ENCODE data around the gene ACTA1. TPM values are rescaled to one million over a fixed set of nuclear protein-coding genes. Genes with fewer than 3 reads are reported as not detected.

ACTA1 gene
- total RNA-seq, 5 donors from 2014 or later (not counting 1 experiment from before 2014, with no cell fraction given), result 0.32 TPM; not detected in 4

DNA sequence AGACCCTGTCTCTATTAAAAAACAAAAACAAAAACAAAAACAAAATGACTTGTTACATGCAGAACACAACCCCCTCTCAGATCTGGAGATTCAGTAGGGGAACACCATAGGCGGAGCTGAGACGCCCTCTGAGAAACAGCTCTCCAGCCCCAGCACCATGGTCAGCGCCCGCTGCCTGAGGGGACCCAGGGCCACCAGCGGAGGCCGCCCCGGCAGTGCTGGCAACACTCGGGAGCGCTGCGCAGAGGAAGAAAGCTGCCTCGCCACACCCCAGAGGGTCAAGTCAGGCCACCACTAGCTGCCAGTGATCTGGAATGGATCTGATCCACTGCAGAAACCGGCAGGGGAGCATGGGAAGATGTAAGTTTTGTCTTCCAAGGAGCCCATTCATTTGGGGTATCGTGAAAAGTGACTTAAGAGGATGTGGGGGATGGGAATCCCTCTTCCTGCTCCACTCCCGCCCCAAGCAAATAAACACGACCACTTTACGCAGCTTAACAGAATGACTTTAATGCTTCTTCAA, 3.1 kb downstream of the ACTA1 start:
- H3K27ac ChIP-seq (ENCODE audit: low read length), result no peak overlapping the region
- H3K27me3 ChIP-seq (replicated peaks in 1 of 2; ENCODE audit: control insufficient read depth in 2 of 2, extremely low read depth in 1 of 2, insufficient read depth in 2 of 2, low read length in 1 of 2), result peaks cover 14 to 76% of the 10 kb centered on the region in 2 experiments
- CTCF ChIA-PET, result no interaction called here
- DNase-seq, result peak in 26 of 35 experiments; percentile 11 to 45 (median 37)
- H3K4me3 ChIP-seq (ENCODE audit: control insufficient read depth in 1 of 2, extremely low read depth in 1 of 2, low read length in 1 of 2), result peak overlapping the region; percentile 8 to 74
- peak; percentile 42 to 70 (median 59) for ATAC-seq (replicated peaks in 1 of 4)
- Mint-ChIP-seq H3K36me3 (no peaks in the 10 kb centered on the region), H3K4me3 (peak overlapping the region; percentile 78 to 81 (median 79)), H3K4me1 (peaks cover 12 to 31% (median 22%) of the 10 kb centered on the region in 3 donors), H3K9me3 (no peaks in the 10 kb centered on the region), H3K27ac (peak overlapping the region in 1 of 2 donors; percentile 25), H3K27me3 (peaks cover 49 to 84% of the 10 kb centered on the region in 2 donors)
- H3K4me1 ChIP-seq (ENCODE audit: control insufficient read depth in 1 of 2, extremely low read depth in 1 of 2, insufficient read depth in 2 of 2, low read length in 2 of 2), result peaks cover 10 to 37% of the 10 kb centered on the region in 2 experiments
- no peaks in the 10 kb centered on the region for H3K9me3 ChIP-seq
- no peaks in the 10 kb centered on the region for H3K36me3 ChIP-seq (ENCODE audit: control insufficient read depth in 2 of 2, extremely low read depth in 1 of 2, insufficient read depth in 1 of 2, low read length in 1 of 2)
- POLR2A ChIA-PET, result no interaction called here
- 4% methylated on average over 11 of the region's 16 CpGs for WGBS (ENCODE audit: insufficient coverage)

DNA sequence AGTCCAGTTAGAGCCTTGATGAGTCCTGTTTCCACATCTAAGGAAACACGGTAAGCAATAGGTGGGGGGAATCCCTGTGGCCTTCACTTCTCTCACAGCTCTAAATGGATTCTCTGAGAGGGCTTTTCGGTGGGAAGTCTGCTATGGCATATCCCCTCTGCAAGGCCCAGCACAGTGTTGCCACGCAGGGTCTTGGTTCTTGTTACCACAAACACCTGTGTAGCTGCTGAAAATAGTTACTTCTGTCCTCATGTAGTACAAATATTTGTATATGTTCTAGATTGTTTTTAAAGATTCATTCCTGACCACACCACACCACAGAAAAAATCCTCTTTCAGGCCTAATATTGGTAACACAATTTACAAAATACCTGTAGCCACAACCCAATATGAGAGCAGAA, 5.6 kb downstream of the ACTA1 start:
- Histone ChIP-seq H3K4me1 (ENCODE audit: control insufficient read depth in 1 of 2, extremely low read depth in 1 of 2, insufficient read depth in 2 of 2, low read length in 2 of 2) (peaks cover 10 to 29% of the 10 kb centered on the region in 2 experiments), H3K36me3 (ENCODE audit: control insufficient read depth in 2 of 2, extremely low read depth in 1 of 2, insufficient read depth in 1 of 2, low read length in 1 of 2) (no peaks in the 10 kb centered on the region), H3K27ac (ENCODE audit: low read length) (no peak overlapping the region), H3K4me3 (ENCODE audit: control insufficient read depth in 1 of 2, extremely low read depth in 1 of 2, low read length in 1 of 2) (no peak overlapping the region), H3K9me3 (no peaks in the 10 kb centered on the region), H3K27me3 (replicated peaks in 1 of 2; ENCODE audit: control insufficient read depth in 2 of 2, extremely low read depth in 1 of 2, insufficient read depth in 2 of 2, low read length in 1 of 2) (peaks cover 8 to 65% of the 10 kb centered on the region in 2 experiments)
- H3K27ac Mint-ChIP-seq, result no peak overlapping the region
- no peak for ATAC-seq (replicated peaks in 1 of 4)
- peaks cover 12 to 27% (median 18%) of the 10 kb centered on the region in 3 donors for H3K4me1 Mint-ChIP-seq
- H3K36me3 Mint-ChIP-seq, result peaks cover 4% of the 10 kb centered on the region
- peaks cover 4% of the 10 kb centered on the region in 3 donors for H3K9me3 Mint-ChIP-seq
- WGBS (ENCODE audit: insufficient coverage), result 80% methylated on average over 2 of the region's 3 CpGs
- no peak overlapping the region for H3K4me3 Mint-ChIP-seq
- DNase-seq, result no peak
- H3K27me3 Mint-ChIP-seq, result peaks cover 53 to 78% of the 10 kb centered on the region in 2 donors
- ChIA-PET CTCF (no interaction called here), POLR2A (no interaction called here)

DNA sequence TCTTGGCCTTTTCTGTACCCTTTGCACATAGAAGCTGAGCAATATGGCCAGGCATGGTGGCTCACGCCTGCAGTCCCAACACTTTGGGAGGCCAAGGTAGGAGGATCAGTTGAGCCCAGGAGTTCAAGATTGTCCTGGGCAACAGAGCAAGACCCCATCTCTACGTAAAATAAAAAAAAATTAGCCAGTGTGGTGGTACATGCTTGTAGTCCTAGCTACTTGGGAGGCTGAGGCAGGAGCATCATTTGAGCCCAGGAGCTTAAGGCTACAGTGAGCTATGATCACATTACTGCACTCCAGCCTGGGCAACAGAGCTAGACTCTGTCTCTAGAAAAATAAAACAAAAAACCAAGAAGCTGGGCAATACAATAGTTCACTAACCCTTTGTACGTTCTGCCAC, 6.3 kb downstream of the ACTA1 start:
- ATAC-seq (replicated peaks in 1 of 4) (no peak), DNase-seq (no peak)
- Mint-ChIP-seq H3K4me1 (peaks cover 12 to 22% (median 14%) of the 10 kb centered on the region in 3 donors), H3K27me3 (peaks cover 58 to 76% of the 10 kb centered on the region in 2 donors), H3K9me3 (peaks cover 4 to 8% (median 4%) of the 10 kb centered on the region in 3 donors), H3K27ac (no peak overlapping the region), H3K4me3 (no peak overlapping the region), H3K36me3 (peaks cover 4% of the 10 kb centered on the region)
- peaks cover 10 to 23% of the 10 kb centered on the region in 2 experiments for H3K4me1 ChIP-seq (ENCODE audit: control insufficient read depth in 1 of 2, extremely low read depth in 1 of 2, insufficient read depth in 2 of 2, low read length in 2 of 2)
- ChIA-PET POLR2A (no interaction called here), CTCF (no interaction called here)
- H3K4me3 ChIP-seq (ENCODE audit: control insufficient read depth in 1 of 2, extremely low read depth in 1 of 2, low read length in 1 of 2), result no peak overlapping the region
- peaks cover 7 to 58% of the 10 kb centered on the region in 2 experiments for H3K27me3 ChIP-seq (replicated peaks in 1 of 2; ENCODE audit: control insufficient read depth in 2 of 2, extremely low read depth in 1 of 2, insufficient read depth in 2 of 2, low read length in 1 of 2)
- H3K9me3 ChIP-seq, result no peaks in the 10 kb centered on the region
- 89% methylated on average over 1 of the region's 3 CpGs for WGBS (ENCODE audit: insufficient coverage)
- H3K27ac ChIP-seq (ENCODE audit: low read length), result no peak overlapping the region
- no peaks in the 10 kb centered on the region for H3K36me3 ChIP-seq (ENCODE audit: control insufficient read depth in 2 of 2, extremely low read depth in 1 of 2, insufficient read depth in 1 of 2, low read length in 1 of 2)

DNA sequence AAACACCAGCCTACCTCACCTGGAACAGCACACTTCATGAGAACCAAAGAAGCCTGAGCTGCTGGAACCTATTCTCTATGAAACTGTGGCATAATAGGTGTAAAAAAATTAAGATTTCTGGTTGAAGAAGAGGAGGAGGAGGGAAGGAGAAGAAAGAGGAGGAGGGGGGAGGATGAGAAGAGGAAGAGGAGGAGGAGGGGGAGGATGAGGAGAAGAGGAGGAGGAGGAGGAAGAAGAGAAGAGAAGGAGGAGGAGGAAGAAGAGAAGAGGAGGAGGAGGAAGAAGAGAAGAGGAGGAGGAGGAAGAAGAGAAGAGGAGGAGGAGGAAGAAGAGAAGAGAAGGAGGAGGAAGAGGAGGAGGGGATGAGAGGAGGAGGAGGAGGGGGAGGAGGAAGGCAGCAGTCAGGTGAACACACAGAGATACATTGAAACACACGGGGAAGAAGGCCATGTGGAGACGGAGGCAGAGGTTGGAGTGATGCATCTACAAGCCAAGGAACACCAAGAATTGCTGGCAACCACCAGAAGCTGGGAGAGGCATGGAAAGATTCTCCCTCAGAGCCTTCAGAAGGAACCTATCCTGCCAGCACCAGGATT, 8.2 kb downstream of the ACTA1 start:
- peaks cover 4% of the 10 kb centered on the region for H3K36me3 Mint-ChIP-seq
- DNase-seq, result no peak
- H3K27me3 ChIP-seq (replicated peaks in 1 of 2; ENCODE audit: control insufficient read depth in 2 of 2, extremely low read depth in 1 of 2, insufficient read depth in 2 of 2, low read length in 1 of 2), result peaks cover 7 to 41% of the 10 kb centered on the region in 2 experiments
- peaks cover 47 to 62% of the 10 kb centered on the region in 2 donors for H3K27me3 Mint-ChIP-seq
- H3K36me3 ChIP-seq (ENCODE audit: control insufficient read depth in 2 of 2, extremely low read depth in 1 of 2, insufficient read depth in 1 of 2, low read length in 1 of 2), result no peaks in the 10 kb centered on the region
- H3K4me1 ChIP-seq (ENCODE audit: control insufficient read depth in 1 of 2, extremely low read depth in 1 of 2, insufficient read depth in 2 of 2, low read length in 2 of 2), result peaks cover 0 to 3% of the 10 kb centered on the region in 2 experiments
- ChIA-PET POLR2A (no interaction called here), CTCF (no interaction called here)
- H3K4me1 Mint-ChIP-seq, result peaks cover 0 to 5% (median 2%) of the 10 kb centered on the region in 3 donors
- H3K9me3 ChIP-seq, result no peaks in the 10 kb centered on the region
- H3K27ac Mint-ChIP-seq, result no peak overlapping the region
- ATAC-seq (replicated peaks in 1 of 4), result no peak
- no peak overlapping the region for H3K4me3 ChIP-seq (ENCODE audit: control insufficient read depth in 1 of 2, extremely low read depth in 1 of 2, low read length in 1 of 2)
- no peak overlapping the region for H3K27ac ChIP-seq (ENCODE audit: low read length)
- WGBS (ENCODE audit: insufficient coverage), result 100% methylated on average over 1 of the region's 2 CpGs
- no peak overlapping the region for H3K4me3 Mint-ChIP-seq
- peaks cover 4 to 8% (median 4%) of the 10 kb centered on the region in 3 donors for H3K9me3 Mint-ChIP-seq

DNA sequence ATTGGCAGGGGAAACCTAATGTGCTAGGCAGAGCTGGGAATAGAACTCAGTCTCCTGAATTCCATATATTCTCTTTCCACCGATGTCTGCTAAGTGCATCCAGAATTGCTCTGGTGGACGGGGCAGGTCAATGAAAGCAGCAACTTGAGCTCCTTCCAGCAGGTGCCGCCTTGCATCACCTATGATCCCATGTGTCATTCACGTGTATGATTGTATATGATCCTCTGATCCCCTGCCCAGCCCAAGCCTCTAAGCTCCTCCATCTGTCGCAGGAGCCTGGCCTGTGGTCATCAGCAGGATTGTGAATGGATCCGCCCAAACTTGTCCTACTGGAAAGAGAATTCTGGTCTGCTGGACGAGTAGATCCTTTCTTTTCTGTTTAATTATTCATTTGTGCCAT, 13.1 kb downstream of the ACTA1 start:
- Mint-ChIP-seq H3K27ac (no peak overlapping the region), H3K9me3 (peaks cover 4 to 8% (median 4%) of the 10 kb centered on the region in 3 donors), H3K27me3 (peaks cover 32 to 33% of the 10 kb centered on the region in 2 donors), H3K4me1 (no peaks in the 10 kb centered on the region), H3K36me3 (peaks cover 4% of the 10 kb centered on the region), H3K4me3 (no peak overlapping the region)
- POLR2A ChIA-PET, result no interaction called here
- WGBS (ENCODE audit: insufficient coverage), result 78% methylated on average over 6 of the region's 7 CpGs
- H3K9me3 ChIP-seq, result no peaks in the 10 kb centered on the region
- no peak for ATAC-seq (replicated peaks in 1 of 4)
- DNase-seq, result no peak
- no peaks in the 10 kb centered on the region for H3K4me1 ChIP-seq (ENCODE audit: control insufficient read depth in 1 of 2, extremely low read depth in 1 of 2, insufficient read depth in 2 of 2, low read length in 2 of 2)
- no peak overlapping the region for H3K4me3 ChIP-seq (ENCODE audit: control insufficient read depth in 1 of 2, extremely low read depth in 1 of 2, low read length in 1 of 2)
- H3K27me3 ChIP-seq (replicated peaks in 1 of 2; ENCODE audit: control insufficient read depth in 2 of 2, extremely low read depth in 1 of 2, insufficient read depth in 2 of 2, low read length in 1 of 2), result peaks cover 3 to 20% of the 10 kb centered on the region in 2 experiments
- H3K27ac ChIP-seq (ENCODE audit: low read length), result no peak overlapping the region
- no peaks in the 10 kb centered on the region for H3K36me3 ChIP-seq (ENCODE audit: control insufficient read depth in 2 of 2, extremely low read depth in 1 of 2, insufficient read depth in 1 of 2, low read length in 1 of 2)
- CTCF ChIA-PET, result interaction anchor here in 1 of 2 donors (0.6 kb wide), 1 partner anchor 137 kb away, joined by 11 read pairs; no protein-coding TSS in a partner anchor

DNA sequence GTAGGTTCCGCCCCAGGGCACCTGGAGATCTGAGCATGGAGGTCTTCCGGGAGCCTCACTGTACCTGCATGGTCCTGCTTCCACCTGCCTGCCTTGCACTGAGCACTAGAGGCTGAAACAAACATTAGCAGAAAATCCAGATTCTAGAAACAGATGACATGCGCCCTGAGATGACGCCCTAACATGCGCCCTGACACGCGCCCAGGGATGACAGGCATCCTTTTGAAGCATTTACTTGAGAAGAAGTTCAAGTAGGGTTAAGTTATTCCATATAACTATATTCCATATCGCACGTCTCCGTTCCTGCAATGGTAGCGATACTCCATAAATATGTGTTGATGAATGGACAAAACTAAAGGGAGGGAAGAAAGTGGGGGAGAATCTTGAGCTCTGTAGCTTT, 13.7 kb downstream of the ACTA1 start:
- CTCF ChIA-PET, result interaction anchor here in 1 of 2 donors (0.5 kb wide), 1 partner anchor 156 kb away, joined by 3 read pairs; no protein-coding TSS in a partner anchor
- 86% methylated on average over 3 of the region's 11 CpGs for WGBS (ENCODE audit: insufficient coverage)
- POLR2A ChIA-PET, result interaction anchor here in 1 of 2 donors (0.6 kb wide), 1 partner anchor 175 kb away, joined by 4 read pairs; no protein-coding TSS in a partner anchor

More for the DNA sequence above, 13.7 kb downstream of the ACTA1 start:
- ATAC-seq (replicated peaks in 1 of 4) (no peak), DNase-seq (no peak)
- Histone ChIP-seq H3K27ac (ENCODE audit: low read length) (no peak overlapping the region), H3K27me3 (replicated peaks in 1 of 2; ENCODE audit: control insufficient read depth in 2 of 2, extremely low read depth in 1 of 2, insufficient read depth in 2 of 2, low read length in 1 of 2) (peaks cover under 1 to 18% of the 10 kb centered on the region in 2 experiments), H3K36me3 (ENCODE audit: control insufficient read depth in 2 of 2, extremely low read depth in 1 of 2, insufficient read depth in 1 of 2, low read length in 1 of 2) (no peaks in the 10 kb centered on the region), H3K9me3 (no peaks in the 10 kb centered on the region), H3K4me1 (ENCODE audit: control insufficient read depth in 1 of 2, extremely low read depth in 1 of 2, insufficient read depth in 2 of 2, low read length in 2 of 2) (no peaks in the 10 kb centered on the region), H3K4me3 (ENCODE audit: control insufficient read depth in 1 of 2, extremely low read depth in 1 of 2, low read length in 1 of 2) (no peak overlapping the region)
- no peaks in the 10 kb centered on the region for H3K4me1 Mint-ChIP-seq
- peaks cover 4 to 8% (median 4%) of the 10 kb centered on the region in 3 donors for H3K9me3 Mint-ChIP-seq
- no peak overlapping the region for H3K4me3 Mint-ChIP-seq
- H3K27ac Mint-ChIP-seq, result no peak overlapping the region
- H3K27me3 Mint-ChIP-seq, result peaks cover 28% of the 10 kb centered on the region in 2 donors
- H3K36me3 Mint-ChIP-seq, result peaks cover 4% of the 10 kb centered on the region
